Inflammatory macrophage treated with lipopolysaccharide for 4 hours (primary cell): ENCODE data around the gene GNG13.

ENCODE experiments used
- DNase-seq: peaks from one replicate; pipeline ENCODE4 v3.0.0-alpha.2; 2020

GNG13 gene

DNA sequence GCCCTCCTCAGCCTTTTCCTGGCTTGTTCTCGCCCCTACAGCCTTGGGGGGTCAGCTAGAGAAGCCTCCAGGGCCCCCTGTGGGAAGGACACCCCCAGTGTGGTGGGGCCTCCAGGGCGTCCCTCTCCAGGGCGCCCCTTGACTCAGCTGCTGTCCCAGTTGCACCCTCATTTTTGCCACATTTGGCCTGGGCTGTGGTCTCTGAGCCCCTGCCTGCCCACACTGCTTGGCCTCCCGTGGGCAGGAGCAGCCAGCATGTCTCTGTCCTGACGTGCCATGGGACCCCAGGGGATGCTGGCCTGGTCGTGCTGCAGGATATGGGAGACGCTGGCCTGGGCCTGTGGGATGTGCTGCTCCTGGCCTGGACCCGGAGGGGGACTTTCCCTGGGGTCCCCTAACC lies 7.1 kb downstream of the GNG13 start:
- no peak for DNase-seq

DNA sequence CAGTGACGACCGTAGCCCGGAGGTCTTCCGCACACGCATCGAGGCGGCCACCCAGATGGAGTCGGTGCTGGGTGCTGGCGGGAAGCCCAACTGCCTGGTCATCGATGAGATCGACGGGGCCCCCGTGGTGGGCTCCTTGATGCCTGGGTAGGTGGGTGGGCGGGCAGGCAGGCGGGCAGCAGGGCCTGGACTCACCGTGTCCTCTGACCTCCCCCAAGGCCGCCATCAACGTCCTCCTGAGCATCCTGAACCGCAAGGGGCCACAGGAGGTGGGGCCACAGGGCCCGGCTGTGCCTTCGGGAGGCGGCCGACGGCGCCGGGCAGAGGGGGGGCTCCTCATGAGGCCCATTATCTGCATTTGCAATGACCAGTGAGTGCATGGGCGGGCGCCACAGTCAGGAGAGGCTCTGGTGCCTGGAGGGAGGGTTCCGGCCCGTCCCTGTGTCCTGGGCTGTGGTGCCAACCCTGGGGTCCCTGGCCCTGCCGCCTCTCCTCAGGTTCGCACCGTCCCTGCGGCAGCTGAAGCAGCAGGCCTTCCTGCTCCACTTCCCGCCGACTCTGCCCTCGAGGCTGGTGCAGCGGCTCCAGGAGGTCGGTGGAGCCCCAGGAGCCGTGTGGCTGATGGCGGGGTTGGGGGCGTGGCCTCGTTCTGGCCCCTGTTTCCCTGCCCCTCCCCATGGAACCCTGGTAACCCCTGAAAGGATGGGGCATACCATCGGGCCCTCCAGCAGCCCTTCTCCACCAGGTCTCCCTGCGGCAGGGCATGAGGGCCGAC lies 8.1 kb downstream of the GNG13 start:
- no peak for DNase-seq

DNA sequence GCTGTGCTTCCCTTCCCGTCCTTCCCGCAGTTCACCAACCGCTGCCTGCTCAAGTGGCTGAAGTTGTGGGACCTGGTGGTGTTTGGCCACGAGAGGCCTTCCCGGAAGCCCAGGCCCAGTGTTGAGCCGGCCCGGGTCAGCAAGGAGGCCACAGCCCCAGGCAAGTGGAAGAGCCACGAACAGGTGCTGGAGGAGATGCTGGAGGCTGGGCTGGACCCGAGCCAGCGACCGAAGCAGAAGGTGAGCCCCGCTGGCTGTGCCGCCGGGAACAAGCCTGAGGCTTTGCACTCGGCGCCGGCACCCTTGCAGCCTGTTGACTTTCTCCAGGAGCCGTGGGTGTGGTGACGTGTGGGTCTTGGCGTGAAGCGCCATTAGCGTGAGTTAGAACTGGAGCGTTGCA lies 9.4 kb downstream of the GNG13 start:
- DNase-seq: no peak

DNA sequence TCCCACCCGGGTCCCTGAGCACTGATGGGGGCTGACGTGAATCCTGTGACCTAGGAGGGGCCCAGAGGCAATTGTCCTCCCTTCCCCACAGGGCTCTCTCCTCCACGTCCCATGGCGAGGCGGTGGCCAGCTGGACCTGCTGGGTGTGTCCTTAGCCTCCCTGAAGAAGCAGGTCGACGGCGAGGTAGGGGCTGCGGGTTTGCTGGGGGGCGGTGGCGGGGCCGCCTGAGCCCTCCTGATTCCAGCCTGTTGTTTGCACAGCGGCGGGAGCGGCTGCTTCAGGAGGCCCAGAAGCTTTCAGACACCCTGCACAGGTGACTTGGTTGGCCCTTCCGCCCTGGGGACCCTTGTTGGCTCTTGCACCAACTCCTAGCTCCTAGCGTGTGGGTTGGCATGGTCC lies 10.4 kb downstream of the GNG13 start:
- DNase-seq: no peak

DNA sequence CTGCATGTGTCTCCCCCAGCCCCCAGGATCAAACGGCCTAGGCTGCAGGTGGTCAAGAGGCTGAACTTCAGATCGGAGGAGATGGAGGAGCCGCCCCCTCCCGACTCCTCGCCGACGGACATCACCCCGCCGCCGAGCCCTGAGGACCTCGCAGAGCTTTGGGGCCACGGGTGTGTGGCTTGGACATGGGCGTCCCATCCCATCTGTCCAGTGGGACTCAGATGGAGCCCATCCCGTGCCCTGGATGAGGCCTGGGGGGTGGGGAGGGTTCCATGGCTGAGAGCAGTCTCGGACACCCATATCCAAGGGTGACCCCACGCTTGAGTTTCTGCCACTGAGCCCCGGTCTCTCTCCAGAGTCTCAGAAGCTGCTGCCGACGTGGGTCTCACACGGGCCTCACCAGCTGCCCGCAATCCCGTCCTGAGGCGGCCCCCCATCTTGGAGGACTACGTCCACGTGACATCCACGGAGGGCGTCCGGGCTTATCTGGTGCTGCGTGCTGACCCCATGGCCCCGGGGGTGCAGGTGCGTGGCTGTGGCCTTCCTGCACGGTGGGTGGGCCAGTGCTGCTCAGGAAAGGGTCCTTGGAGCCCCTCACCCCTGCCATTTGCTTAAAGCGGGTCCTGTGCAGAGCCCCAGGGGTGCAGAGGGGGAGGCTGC lies 11.2 kb downstream of the GNG13 start:
- DNase-seq: no peak

DNA sequence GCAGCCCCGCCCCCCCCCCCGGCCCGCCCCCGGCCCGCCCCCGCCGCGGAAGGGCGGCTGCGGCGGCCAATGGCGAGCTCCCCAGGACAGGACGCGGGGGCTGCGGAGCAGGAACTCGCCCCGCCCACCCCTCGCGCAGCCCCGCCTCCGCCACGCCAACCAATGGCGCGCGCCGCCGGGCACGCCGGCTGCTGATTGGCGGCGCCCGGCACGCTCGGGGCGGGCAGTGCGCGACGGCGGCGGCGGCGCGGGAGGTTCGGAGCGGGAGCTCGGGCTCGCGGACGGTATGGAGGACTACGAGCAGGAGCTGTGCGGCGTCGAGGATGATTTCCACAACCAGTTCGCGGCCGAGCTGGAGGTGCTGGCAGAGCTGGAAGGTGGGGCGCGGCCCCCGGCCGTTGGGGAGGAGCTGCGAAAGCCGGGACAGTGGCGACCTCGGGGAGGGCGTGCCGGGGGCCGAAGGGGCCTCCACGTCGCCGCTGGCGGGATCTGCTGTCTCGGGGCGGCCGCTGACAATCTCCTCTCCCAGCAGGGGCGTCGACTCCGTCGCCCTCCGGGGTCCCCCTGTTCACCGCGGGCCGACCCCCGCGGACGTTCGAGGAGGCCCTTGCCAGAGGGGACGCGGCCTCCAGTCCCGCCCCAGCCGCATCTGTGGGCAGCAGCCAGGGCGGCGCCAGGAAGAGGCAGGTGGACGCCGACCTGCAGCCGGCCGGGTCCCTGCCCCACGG lies 12.0 kb downstream of the GNG13 start, which contains the start of gene CHTF18:
CHTF18 (plus strand) TSS at position 222 of the 728 bp plus-strand sequence; CDS start at position 287, 65 bp downstream.
- DNase-seq: peak; percentile 93

DNA sequence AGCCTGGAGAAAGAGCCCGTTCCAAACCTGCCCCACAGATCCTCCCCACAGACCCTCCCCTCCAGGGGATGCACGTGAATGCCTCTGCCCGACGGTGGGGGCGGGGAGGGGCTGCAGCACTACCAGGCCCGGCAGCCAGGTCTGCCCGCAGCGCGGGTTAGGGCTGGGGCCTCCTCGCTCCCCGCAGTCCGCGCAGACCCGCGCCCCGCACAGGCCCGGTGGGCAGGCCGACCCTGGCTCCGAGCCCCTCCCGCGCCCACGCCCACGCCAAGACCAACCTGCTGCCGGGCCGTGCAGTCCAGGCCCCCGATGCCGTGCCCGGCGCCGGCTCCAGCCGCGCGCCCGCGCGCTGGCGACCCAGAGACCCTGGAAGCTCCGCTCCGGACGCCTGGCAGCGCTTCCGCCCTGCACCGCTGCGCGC lies 12.5 kb downstream of the GNG13 start, which contains the start of gene RPUSD1:
RPUSD1 (minus strand) TSS at position 404 of the 421 bp plus-strand sequence. CDS start 644 bp downstream, outside the sequence.
- no peak for DNase-seq

DNA sequence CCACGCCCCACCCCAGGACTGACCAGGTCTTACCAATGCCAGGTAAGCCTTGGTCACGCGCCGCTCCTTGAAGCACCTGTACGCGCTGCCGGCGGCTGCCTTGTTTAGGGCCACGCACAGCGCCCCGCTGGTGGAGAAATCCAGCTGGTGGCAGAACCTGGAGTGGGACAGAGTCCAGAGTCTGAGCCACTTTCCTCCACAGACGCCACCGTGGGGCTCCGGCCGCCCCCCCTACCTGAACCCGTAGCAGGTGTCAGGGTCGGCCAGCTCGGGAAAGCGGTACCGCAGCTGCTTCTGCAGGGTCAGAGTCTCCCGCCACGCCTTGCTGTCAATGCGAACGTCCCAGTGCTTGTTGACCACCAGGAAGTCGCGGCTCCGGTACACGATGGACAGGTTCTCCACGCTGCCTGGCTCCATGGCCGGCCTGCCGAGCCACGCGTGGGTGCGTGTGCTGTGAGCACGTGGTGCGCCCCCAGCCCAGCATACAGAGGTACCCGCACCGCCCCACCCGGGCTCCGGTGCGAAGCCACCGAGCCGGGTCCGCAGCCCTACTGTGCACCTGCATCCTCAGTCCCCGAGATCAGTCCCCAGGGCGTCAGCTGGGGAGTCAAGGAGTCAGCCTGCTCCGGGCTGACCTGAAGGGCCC lies 13.1 kb downstream of the GNG13 start:
- DNase-seq: no peak

DNA sequence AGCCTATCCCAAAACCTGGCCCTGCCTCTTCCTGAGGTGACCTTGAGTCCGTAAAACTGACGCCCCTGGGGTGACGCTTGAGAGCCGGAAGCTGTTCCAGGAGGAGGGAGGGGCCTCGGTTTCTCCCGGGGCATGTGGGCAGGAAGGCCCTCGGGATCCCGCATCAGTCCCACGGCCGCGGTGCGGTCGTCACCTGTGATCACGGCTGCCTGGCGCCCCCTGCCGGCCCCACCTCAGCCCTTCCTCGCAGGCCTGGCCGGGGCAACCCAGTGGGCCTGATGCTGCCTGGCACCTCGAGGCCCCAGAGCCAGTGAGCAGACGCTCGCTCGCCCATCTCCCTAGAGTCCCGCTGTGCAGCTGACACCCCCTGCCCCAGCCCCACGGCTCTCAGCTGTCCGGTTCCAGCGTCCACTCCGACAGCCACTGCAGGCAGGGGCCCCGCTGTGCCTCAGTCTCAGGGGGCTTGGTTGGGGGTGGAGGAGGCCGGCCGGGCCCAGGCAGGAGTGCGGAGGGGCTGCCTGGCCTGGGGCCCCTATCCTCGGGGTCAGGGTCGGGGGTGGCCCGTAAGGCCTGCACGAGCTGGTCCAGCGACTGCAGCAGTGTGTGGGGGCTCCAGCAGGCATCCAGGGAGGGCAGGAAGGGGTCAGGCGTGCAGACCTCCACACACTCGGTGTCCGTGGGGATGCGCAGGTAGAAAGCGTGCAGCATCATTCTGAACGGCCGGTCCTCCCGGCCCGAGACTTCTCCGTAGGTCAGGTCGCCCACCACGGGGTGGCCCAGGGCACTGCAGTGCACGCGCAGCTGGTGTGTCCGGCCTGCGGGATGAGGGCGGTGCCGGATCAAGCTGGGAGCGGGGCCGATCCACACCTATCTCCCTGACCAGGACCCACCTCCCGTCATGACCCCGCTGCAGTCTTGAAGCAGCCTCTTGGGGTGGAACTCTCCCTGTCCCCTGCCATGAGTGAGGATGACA lies 14.7 kb downstream of the GNG13 start:
- DNase-seq: peak; percentile 61

DNA sequence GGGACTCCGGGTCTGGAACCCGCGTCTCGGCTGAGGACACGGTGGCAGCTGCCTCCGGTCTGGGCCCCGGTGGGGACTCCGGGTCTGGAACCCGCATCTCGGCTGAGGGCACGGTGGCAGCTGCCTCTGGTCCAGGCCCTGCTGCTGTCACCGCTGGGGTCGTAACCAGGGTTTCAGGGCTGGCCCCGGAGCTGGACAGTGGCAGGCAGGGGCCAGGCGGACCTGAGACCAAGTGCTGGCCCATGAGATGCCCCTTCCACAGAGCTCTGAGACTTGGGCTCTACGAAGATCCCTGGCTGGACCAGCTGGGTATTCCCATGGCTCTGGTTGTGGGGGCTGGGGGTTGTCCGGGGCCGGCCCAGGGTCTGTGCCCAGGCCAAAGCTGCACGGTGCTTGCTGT lies 16.1 kb downstream of the GNG13 start:
- no peak for DNase-seq

DNA sequence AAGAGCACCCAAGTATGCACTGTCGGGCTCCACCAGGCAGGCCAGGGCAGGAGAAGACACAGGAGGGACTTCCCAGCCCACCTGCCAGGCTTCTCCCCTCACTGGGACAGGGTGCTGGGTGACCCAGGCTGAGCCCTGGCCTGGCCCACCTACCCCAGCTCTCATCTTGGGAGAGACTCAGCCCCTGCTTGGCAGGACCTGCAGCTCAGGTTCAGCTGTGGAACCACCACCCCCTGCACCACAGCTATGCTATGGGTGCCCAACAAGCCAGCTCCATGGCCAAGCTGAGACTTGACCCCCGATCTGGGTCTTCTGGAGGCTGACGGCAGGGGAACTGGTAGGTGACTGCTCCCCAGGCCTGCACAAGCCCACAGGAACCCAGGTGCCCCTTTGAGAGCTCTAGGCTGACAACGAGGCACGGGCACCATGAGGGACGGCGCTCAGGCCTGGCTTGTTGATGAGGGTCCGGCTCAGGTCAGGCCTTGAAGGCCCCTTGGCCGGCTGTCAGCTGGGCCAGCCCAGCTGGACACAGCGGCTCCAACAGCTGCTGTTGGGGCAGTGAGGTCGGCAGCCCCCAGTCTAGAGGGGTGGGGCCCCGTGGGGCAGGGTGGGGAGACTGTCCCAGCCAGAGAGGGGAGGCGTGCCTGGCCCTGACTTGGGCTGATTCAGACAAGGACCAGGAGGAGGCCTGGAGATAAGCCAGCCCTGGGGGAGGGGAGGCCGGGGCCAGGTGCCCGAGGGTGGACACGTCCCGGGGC lies 17.0 kb downstream of the GNG13 start:
- DNase-seq: no peak

DNA sequence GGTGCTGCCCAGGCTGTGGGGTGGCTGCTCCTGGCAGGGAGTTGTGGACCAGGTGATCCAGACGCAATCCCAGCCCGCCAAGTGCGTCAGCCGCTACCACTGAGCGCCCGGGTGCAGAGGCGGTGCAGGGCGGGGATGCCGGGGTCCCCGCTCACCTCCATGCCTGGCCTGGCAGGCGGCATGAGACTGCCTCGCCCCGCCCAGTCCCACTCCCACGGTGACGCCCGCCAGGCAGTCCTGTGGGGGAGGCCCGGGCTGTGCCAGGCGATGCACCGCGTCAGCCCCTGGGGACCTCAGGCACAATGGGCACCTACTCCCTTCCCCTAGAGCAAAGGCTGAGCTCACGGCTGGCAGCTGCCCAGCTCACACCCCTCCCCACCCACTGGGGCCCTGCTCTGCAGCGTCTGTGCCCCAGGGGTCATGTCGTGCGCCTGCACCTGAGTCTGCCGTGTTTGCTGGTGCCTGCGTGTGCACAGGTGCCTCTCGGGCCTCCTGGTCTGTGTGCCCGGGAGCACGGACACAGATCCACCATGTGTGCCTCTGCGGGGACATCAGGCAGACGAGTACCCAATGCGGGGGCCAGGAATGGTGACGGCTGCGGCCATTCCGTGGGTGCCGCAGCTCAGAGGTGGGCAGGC lies 17.6 kb downstream of the GNG13 start:
- no peak for DNase-seq

DNA sequence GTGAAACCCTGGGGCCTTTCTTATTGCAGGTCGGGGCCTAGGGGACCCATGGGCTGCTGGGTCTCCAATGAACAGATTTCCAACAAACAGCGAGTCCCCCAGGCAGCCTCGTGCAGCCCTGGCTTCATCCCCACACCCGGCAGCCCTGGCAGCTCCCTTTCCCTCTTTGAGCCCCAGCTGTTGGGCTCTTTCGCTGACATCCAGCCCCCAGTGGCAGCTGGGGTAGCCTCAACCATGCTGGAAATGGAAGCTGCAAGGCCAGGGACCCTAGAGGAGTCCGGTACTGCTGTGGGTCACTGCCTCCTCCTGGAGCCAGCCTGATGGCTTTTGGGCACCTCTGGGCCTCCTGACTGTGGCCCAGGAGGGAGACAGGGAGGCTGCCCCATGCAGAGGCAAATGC lies 18.3 kb downstream of the GNG13 start:
- DNase-seq: no peak

DNA sequence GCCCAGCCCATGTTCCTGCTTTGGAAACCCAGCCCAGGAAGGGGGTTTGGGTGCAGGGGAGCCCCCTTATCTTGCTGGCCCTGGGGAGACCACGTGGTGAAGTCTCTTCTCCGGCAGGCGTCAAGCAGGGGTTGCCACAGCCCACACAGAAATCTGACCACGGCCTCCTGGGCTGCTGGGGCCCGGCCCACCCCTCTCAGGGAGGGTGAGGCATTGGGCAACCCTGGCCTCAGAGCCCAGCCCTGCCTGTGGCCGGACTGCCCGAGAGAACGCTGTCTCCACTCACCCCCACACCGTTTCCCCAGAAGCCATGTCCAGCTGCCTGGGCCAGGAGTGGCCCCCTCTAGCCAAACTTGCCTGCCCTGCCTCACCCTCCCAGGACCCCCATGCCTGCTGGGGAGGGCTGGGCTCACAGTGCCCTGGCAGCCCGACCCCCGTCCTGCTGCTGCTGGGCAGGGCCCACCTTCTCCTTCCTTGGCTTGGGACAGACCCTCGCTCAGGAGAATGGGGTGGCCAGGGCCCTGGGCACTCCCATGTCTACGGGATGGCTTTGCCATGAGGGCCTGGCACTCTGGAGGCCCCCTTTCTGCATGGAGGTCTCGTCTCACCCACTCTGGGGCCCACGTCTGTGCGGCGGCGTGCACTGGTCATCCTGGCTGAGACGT lies 19.1 kb downstream of the GNG13 start:
- no peak for DNase-seq

DNA sequence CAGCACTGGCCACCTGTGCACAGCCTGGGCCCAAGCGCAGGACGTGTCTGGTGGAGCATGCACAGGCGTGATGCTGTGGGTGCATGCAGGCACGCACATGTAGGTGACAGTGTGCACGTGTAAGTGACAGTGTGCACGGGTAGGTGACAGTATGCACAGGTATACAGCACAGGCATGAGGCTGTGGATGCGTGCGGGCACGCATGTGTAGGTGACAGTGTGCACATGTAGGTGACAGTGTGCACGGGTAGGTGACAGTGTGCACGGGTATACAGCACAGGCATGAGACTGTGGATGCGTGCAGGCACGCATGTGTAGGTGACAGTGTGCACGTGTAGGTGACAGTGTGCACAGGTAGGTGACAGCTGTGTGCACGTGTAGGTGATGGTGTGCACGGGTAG lies 20.2 kb downstream of the GNG13 start:
- no peak for DNase-seq

DNA sequence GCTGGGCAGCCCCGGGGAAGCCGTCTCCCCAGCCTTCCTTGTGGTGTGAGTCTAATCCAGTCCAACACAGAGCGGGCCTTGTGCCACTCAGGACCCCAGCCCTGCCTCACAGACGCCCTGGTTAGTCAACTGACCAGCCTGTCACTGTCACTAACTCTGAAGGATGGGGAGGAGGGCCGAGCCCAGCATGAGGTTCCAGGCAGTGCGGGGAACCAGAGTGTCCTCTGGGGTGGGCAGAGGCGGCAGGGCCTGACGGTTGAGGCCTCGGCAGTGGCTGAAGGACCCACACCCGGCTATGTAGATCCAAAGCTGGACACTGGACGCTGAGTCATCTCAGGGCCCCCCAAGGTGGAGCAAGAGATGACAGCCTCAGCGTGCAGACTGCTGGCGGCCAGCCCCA lies 21.0 kb downstream of the GNG13 start:
- no peak for DNase-seq

DNA sequence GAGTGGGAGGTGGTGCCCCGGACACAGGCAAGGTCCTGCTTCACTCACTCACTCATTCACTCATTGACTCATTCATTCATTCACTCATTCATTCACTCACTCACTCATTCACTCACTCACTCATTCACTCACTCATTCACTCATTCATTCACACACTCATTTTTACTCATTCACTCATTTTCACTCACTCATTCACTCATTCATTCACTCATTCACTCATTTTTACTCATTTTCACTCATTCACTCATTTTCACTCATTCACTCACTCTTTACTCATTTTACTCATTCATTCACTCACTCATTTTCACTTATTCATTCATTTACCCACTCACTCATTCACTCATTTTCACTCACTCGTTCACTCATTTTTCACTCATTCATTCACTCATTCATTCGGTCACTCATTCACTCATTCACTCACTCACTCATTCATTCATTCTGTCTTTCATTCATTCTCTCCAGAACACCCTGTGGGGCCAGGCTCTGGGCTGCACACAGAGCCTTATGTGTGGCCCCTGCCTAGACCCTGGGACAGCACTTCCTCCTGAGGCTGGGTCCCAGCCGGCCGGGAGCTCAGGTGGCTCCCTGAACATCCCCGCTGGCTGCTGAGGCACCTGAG lies 21.5 kb downstream of the GNG13 start:
- DNase-seq: no peak

DNA sequence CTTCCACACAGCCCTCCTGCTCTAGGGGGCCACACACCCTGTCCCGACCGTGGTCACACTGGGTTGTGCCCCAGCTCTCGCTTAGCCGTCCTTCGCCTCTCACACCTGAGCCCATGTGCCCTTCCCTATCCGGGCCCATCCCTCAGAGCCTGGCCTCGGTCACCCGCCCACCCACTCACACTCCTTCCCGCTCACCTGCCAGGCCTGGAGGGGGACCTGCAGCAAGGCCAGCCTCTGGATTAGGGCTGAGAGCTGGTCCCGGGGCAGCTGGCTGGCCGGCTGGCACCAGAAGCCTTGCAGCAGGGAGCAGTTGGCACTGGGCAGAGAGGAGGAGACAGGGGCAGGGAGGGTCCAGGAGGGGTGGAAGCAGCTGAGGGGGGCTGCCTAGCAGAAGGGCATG lies 22.1 kb downstream of the GNG13 start:
- DNase-seq: no peak

DNA sequence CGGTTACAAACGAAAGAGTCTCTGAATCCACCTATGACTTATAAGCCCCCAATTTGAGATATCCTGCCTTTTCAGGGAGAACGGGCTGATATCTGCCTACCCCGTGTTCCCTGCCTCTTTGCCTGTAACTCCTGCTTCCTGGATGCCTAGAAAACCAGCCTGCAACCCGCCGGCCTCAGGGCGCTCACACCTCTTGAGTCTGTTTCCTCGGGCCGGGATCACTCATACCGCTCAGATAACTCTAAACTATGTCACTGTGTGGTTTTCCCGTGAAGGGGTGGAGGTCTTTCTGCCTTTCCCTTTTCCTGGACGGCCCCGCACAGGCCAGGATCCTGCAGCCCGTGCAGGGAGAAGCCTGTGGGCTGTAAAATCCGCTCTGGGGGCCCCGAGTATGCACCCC lies 22.7 kb downstream of the GNG13 start:
- no peak for DNase-seq

DNA sequence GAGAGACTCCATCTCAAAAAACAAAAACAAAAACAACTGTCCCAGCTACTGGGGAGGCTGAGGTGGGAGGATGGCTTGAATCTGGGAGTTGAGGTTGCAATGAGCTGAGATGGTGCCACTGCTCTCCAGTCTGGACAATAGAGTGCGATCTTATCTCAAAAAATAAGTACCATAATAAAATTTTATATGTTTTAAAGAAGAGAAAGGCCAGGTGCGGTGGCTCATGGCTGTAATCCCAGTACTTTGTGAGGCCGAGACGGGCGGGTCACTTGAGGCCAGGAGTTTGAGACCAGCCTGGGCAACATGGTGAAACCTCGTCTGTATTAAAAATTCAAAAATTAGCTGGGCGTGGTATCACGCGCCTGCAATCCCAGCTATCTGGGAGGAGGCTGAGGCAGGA lies 23.7 kb downstream of the GNG13 start:
- no peak for DNase-seq
